HEK293 (cell line): ENCODE measurements around the gene SCYL1.

Experiments
- CTCF ChIA-PET: fragments of 350-600 bp; formaldehyde crosslinking; extraction: SDS; loops from one replicate; lab custom pipeline; 2021; ENCODE audit warnings: antibody characterized with exemption; lab: Yijun Ruan, JAX
- POLR2A ChIA-PET: fragments of 300-600 bp; formaldehyde crosslinking; extraction: SDS; loops from one replicate; lab custom pipeline; 2020; ENCODE audit warnings: antibody characterized with exemption, inconsistent platforms; lab: Yijun Ruan, JAX
- H3K27ac ChIP-seq: fragments of 200-500 bp; sonication (Bioruptor generic); 2 replicates; pipeline ENCODE4 v1.5.1; 2014; ENCODE audit warnings: low read depth, low read length, control low read depth, inconsistent platforms; ENCODE audit errors: extremely low read depth
- H3K36me3 ChIP-seq, 2 experiments: fragments of 200-500 bp in 1 of 2; sonication (Bioruptor generic) in 1 of 2; 1 replicate in 1 of 2; 2 replicates in 1 of 2; pipeline ENCODE4 v1.5.1; 2014 to 2017; ENCODE audit warnings: inconsistent platforms in 2 of 2, low read length in 2 of 2; ENCODE audit not compliant: control insufficient read depth in 2 of 2, insufficient read depth in 1 of 2
- H3K4me1 ChIP-seq: fragments of 200-500 bp; sonication (Bioruptor generic); 2 replicates; pipeline ENCODE4 v1.5.1; 2014; ENCODE audit warnings: mild to moderate bottlenecking, low read length, inconsistent platforms; ENCODE audit not compliant: control insufficient read depth, insufficient read depth
- H3K4me3 ChIP-seq: 2 replicates; pipeline ENCODE4 v1.5.1; 2011; ENCODE audit warnings: low read depth, mild to moderate bottlenecking, control low read depth, low read length, moderate library complexity
- H3K9me3 ChIP-seq: fragments of 200-500 bp; sonication (Bioruptor generic); 2 replicates; pipeline ENCODE4 v1.5.1; 2014; ENCODE audit warnings: low read depth, low read length, inconsistent platforms; ENCODE audit not compliant: control insufficient read depth, insufficient read depth
- GLI2 ChIP-seq: fragments of 450-650 bp; formaldehyde crosslinking; IDR thresholded peaks from 2 replicates; pipeline ENCODE4; 2017; ENCODE audit warnings: missing biosample characterization, missing genetic modification characterization, low read depth, borderline replicate concordance
- REST ChIP-seq: fragments of 450-650 bp; formaldehyde crosslinking; IDR thresholded peaks from 2 replicates; pipeline ENCODE4 v1.5.1; 2016; ENCODE audit warnings: missing biosample characterization, missing genetic modification characterization
- SCRT1 ChIP-seq: fragments of 450-650 bp; formaldehyde crosslinking; IDR thresholded peaks from 2 replicates; pipeline ENCODE4 v1.5.1; 2016; ENCODE audit warnings: missing biosample characterization, missing genetic modification characterization, borderline replicate concordance
- SP7 ChIP-seq: fragments of 450-650 bp; formaldehyde crosslinking; IDR thresholded peaks from 2 replicates; pipeline ENCODE4 v1.5.1; 2016; ENCODE audit warnings: missing biosample characterization, missing genetic modification characterization
- ZBTB17 ChIP-seq: fragments of 450-650 bp; formaldehyde crosslinking; IDR thresholded peaks from 2 replicates; pipeline ENCODE4 v1.5.1; 2016; ENCODE audit warnings: missing biosample characterization, missing genetic modification characterization
- ZBTB21 ChIP-seq: fragments of 450-650 bp; formaldehyde crosslinking; IDR thresholded peaks from 2 replicates; pipeline ENCODE4 v1.5.1; 2017; ENCODE audit warnings: missing biosample characterization, missing genetic modification characterization
- ZBTB6 ChIP-seq: fragments of 450-650 bp; formaldehyde crosslinking; IDR thresholded peaks from 2 replicates; pipeline ENCODE4 v1.5.1; 2017; ENCODE audit warnings: missing biosample characterization, missing genetic modification characterization
- ZFP69B ChIP-seq: fragments of 450-650 bp; formaldehyde crosslinking; IDR thresholded peaks from 2 replicates; pipeline ENCODE4 v1.5.1; 2016; ENCODE audit warnings: missing biosample characterization, missing genetic modification characterization
- ZNF184 ChIP-seq: fragments of 450-650 bp; IDR thresholded peaks from 2 replicates; pipeline ENCODE4 v1.5.1; 2018; ENCODE audit warnings: missing biosample characterization, mild to moderate bottlenecking, missing genetic modification characterization
- ZNF221 ChIP-seq: fragments of 450-650 bp; formaldehyde crosslinking; IDR thresholded peaks from 2 replicates; pipeline ENCODE4 v1.5.1; 2017; ENCODE audit warnings: missing biosample characterization, missing genetic modification characterization, borderline replicate concordance
- ZNF23 ChIP-seq: fragments of 450-650 bp; formaldehyde crosslinking; IDR thresholded peaks from 2 replicates; pipeline ENCODE4 v1.5.1; 2016; ENCODE audit warnings: missing biosample characterization, missing genetic modification characterization, borderline replicate concordance
- ZNF311 ChIP-seq: fragments of 450-650 bp; formaldehyde crosslinking; IDR thresholded peaks from 2 replicates; pipeline ENCODE4 v1.5.1; 2017; ENCODE audit warnings: missing biosample characterization, missing genetic modification characterization, borderline replicate concordance
- ZNF529 ChIP-seq: fragments of 450-650 bp; formaldehyde crosslinking; IDR thresholded peaks from 2 replicates; pipeline ENCODE4 v1.5.1; 2017; ENCODE audit warnings: missing genetic modification characterization, missing biosample characterization; ENCODE audit not compliant: insufficient replicate concordance
- ZNF624 ChIP-seq: fragments of 450-650 bp; formaldehyde crosslinking; IDR thresholded peaks from 2 replicates; pipeline ENCODE4 v1.5.1; 2017; ENCODE audit warnings: missing biosample characterization, missing genetic modification characterization
- ZNF626 ChIP-seq: fragments of 450-650 bp; sonication (Bioruptor Pico); formaldehyde crosslinking; IDR thresholded peaks from 2 replicates; pipeline ENCODE4 v1.5.1; 2018; ENCODE audit warnings: missing biosample characterization, missing genetic modification characterization, inconsistent platforms
- ZNF664 ChIP-seq: fragments of 450-650 bp; formaldehyde crosslinking; IDR thresholded peaks from 2 replicates; pipeline ENCODE4 v1.5.1; 2016; ENCODE audit warnings: missing biosample characterization, missing genetic modification characterization
- ZNF677 ChIP-seq: fragments of 450-650 bp; IDR thresholded peaks from 2 replicates; pipeline ENCODE4 v1.5.0; 2018; ENCODE audit warnings: missing biosample characterization, mild to moderate bottlenecking, missing genetic modification characterization, moderate library complexity
- ZNF792 ChIP-seq: fragments of 450-650 bp; formaldehyde crosslinking; IDR thresholded peaks from 2 replicates; pipeline ENCODE4 v1.5.1; 2016; ENCODE audit warnings: missing biosample characterization, missing genetic modification characterization
- ZSCAN18 ChIP-seq: fragments of 450-650 bp; formaldehyde crosslinking; IDR thresholded peaks from 2 replicates; pipeline ENCODE4 v1.5.1; 2016; ENCODE audit warnings: missing biosample characterization, missing genetic modification characterization
- TF ChIP-seq, protein P1 (sequence below): fragments of 450-650 bp; formaldehyde crosslinking; IDR thresholded peaks from 2 replicates; pipeline ENCODE4 v1.5.1; 2017; ENCODE audit warnings: missing biosample characterization, missing genetic modification characterization
- TF ChIP-seq, protein P2 (sequence below): fragments of 450-650 bp; formaldehyde crosslinking; conservative IDR thresholded peaks from 2 replicates; pipeline ENCODE4 v1.5.1; 2016; ENCODE audit warnings: low read depth, missing biosample characterization, missing genetic modification characterization

The SCYL1 gene

DNA sequence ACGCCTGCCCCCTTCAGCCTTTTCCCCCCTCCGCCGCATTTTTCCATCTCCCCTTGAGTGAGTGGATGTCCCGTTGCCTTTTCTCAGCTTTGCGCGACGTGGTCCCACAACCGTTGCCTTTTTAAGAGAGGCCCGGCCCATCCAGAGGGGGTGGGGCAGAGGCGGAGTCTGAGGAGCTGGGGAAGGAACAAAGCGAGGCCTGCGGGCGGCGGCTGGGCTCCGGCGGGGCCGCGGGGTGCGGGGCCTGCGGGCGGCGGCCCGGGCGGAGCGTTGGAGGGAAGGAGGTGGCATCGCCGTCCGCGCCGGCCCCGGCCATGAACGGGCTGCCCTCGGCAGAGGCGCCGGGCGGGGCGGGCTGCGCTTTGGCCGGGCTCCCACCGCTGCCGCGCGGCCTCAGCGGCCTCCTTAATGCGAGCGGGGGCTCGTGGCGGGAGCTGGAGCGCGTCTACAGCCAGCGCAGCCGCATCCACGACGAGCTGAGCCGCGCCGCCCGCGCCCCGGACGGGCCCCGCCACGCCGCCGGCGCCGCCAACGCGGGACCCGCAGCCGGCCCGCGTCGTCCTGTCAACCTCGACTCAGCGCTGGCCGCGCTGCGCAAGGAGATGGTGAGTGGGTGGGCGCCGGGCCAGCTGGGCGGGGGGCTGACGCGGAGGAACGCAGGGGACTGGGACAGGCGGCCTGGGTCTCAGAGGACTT, 47.6 kb downstream of the SCYL1 start, which contains the start of gene FAM89B (continued):
- TF ChIP-seq, protein P1, sequence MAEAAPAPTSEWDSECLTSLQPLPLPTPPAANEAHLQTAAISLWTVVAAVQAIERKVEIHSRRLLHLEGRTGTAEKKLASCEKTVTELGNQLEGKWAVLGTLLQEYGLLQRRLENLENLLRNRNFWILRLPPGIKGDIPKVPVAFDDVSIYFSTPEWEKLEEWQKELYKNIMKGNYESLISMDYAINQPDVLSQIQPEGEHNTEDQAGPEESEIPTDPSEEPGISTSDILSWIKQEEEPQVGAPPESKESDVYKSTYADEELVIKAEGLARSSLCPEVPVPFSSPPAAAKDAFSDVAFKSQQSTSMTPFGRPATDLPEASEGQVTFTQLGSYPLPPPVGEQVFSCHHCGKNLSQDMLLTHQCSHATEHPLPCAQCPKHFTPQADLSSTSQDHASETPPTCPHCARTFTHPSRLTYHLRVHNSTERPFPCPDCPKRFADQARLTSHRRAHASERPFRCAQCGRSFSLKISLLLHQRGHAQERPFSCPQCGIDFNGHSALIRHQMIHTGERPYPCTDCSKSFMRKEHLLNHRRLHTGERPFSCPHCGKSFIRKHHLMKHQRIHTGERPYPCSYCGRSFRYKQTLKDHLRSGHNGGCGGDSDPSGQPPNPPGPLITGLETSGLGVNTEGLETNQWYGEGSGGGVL, result no peak
- TF ChIP-seq ZFP69B (tag by site-specific recombination) (peak; percentile 100), ZNF184 (tag by site-specific recombination) (no peak), ZNF624 (tag by site-specific recombination) (no peak), SP7 (0 out of 2 replicates have a peak, but pooled peaks have one; percentile 17), GLI2 (no peak), ZBTB6 (tag by site-specific recombination) (no peak), ZNF792 (no peak), ZBTB21 (tag by site-specific recombination) (no peak), ZNF221 (tag by site-specific recombination) (no peak), ZNF626 (tag by site-specific recombination) (no peak; the same call in 1 of the 2 replicates), SCRT1 (tag by site-specific recombination) (no peak), ZNF23 (no peak), ZSCAN18 (tag by site-specific recombination) (no peak)
- TF ChIP-seq, all 188 proteins: peak for 12

DNA sequence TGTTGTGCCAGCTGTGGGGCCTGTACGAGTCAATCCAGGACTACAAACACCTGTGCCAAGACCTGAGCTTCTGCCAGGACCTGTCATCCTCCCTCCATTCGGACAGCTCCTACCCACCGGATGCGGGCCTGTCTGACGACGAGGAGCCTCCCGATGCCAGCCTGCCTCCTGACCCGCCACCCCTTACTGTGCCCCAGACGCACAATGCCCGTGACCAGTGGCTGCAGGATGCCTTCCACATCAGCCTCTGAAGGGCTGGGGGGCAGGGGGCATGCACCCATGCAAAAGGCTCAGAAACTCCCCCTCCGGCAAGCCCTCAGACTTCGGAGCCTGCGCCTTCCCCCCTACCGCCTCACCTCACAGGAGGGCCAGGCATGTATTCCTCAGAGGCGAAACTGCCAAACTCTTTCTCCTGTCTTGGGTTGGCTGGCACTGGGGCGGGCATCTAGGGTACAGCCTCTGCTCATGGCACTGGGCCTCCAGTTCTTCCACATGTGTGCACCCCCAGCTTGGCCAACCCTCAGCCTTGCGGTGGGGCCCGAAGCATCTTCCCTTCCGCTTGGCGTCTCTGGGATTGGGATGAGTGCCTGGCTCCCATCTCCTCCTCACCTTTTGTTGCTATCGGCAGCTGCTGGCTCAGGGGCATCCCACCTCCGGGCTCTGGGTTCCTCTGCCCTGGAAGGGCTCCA, 48.7 kb downstream of the SCYL1 start:
- ChIA-PET CTCF (interaction anchor here (0.6 to 5.6 kb wide), 14 partner anchors 9 to 436 kb away, joined by 3 to 133 read pairs (median 6); partner anchors contain the start of gene LTBP3), POLR2A (interaction anchor here (0.9 to 4.2 kb wide), 9 partner anchors 10 to 151 kb away, joined by 3 to 39 read pairs (median 4); partner anchors contain the start of genes MALAT1, NEAT1 and PCNX3)
- peak overlapping the region; percentile 60 for H3K4me3 ChIP-seq
- H3K27ac ChIP-seq, result peak overlapping the region; percentile 57
- no peaks in the 10 kb centered on the region for H3K9me3 ChIP-seq
- peaks cover 17% of the 10 kb centered on the region; the same call in 1 of the 2 replicates for H3K4me1 ChIP-seq
- peaks cover 0 to 13% of the 10 kb centered on the region in 2 experiments; a peak in 1 of 3 replicates for H3K36me3 ChIP-seq
- TF ChIP-seq ZNF664, result no peak
- TF ChIP-seq ZNF311 (tag by site-specific recombination), result no peak
- peak; percentile 56; the same call in 1 of the 2 replicates for TF ChIP-seq ZBTB17
- no peak for TF ChIP-seq ZNF529
- no peak for TF ChIP-seq ZNF23
- TF ChIP-seq, protein P2, sequence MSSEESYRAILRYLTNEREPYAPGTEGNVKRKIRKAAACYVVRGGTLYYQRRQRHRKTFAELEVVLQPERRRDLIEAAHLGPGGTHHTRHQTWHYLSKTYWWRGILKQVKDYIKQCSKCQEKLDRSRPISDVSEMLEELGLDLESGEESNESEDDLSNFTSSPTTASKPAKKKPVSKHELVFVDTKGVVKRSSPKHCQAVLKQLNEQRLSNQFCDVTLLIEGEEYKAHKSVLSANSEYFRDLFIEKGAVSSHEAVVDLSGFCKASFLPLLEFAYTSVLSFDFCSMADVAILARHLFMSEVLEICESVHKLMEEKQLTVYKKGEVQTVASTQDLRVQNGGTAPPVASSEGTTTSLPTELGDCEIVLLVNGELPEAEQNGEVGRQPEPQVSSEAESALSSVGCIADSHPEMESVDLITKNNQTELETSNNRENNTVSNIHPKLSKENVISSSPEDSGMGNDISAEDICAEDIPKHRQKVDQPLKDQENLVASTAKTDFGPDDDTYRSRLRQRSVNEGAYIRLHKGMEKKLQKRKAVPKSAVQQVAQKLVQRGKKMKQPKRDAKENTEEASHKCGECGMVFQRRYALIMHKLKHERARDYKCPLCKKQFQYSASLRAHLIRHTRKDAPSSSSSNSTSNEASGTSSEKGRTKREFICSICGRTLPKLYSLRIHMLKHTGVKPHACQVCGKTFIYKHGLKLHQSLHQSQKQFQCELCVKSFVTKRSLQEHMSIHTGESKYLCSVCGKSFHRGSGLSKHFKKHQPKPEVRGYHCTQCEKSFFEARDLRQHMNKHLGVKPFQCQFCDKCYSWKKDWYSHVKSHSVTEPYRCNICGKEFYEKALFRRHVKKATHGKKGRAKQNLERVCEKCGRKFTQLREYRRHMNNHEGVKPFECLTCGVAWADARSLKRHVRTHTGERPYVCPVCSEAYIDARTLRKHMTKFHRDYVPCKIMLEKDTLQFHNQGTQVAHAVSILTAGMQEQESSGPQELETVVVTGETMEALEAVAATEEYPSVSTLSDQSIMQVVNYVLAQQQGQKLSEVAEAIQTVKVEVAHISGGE (tag by site-specific recombination), result no peak
- TF ChIP-seq REST (tag by site-specific recombination), result peak; percentile 58; the same call in 1 of the 2 replicates
- TF ChIP-seq ZFP69B (tag by site-specific recombination), result peak; percentile 42; the same call in 1 of the 2 replicates
- TF ChIP-seq ZNF677 (tag by site-specific recombination), result no peak
